Choroid plexus epithelial cell (primary cell): ENCODE results near the gene ARHGAP33.

ENCODE experiments used
- DNase-seq: peaks from one replicate; pipeline ENCODE4 v3.0.0-alpha.2; 2010; ENCODE audit warnings: low read depth
- H3K4me3 ChIP-seq: 2 replicates; pipeline ENCODE4 v1.5.1; 2011; ENCODE audit warnings: low read depth, mild to moderate bottlenecking, control low read depth, low read length, moderate library complexity
- TF ChIP-seq, protein P1 (sequence below): conservative IDR thresholded peaks from 2 replicates; pipeline ENCODE4 v1.5.1; 2011; ENCODE audit warnings: low read depth, mild to moderate bottlenecking, control low read depth, inconsistent platforms, low read length, moderate library complexity

The ARHGAP33 gene

DNA sequence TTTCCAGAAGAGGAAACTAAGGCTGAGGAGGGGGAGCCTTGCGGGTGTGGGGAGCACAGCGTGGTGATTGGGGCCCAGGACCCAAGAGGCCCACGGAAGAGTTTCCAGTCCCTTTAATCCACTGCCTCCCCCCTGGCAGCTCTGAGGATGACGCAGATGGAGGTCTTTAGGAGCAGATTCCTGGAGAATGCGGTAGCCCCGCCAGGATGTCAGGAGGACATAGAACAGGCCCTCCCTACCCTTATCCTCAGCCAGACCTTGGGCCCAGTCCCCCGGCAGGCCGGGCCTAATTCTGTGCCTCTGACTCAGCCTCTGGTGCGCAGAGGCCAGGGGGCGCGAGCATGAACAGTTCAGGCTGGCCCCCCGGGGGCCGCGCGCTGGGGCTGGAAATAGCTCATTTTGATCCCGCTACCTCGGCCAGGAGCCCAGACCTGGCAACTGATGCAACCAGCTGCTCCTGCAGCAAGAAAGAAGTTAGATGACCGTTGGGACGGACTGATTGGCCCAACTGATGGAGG, 18.1 kb upstream of the ARHGAP33 start:
- TF ChIP-seq, protein P1, sequence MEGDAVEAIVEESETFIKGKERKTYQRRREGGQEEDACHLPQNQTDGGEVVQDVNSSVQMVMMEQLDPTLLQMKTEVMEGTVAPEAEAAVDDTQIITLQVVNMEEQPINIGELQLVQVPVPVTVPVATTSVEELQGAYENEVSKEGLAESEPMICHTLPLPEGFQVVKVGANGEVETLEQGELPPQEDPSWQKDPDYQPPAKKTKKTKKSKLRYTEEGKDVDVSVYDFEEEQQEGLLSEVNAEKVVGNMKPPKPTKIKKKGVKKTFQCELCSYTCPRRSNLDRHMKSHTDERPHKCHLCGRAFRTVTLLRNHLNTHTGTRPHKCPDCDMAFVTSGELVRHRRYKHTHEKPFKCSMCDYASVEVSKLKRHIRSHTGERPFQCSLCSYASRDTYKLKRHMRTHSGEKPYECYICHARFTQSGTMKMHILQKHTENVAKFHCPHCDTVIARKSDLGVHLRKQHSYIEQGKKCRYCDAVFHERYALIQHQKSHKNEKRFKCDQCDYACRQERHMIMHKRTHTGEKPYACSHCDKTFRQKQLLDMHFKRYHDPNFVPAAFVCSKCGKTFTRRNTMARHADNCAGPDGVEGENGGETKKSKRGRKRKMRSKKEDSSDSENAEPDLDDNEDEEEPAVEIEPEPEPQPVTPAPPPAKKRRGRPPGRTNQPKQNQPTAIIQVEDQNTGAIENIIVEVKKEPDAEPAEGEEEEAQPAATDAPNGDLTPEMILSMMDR = no peak
- peak overlapping the region; percentile 82 for H3K4me3 ChIP-seq
- DNase-seq = peak; percentile 99

DNA sequence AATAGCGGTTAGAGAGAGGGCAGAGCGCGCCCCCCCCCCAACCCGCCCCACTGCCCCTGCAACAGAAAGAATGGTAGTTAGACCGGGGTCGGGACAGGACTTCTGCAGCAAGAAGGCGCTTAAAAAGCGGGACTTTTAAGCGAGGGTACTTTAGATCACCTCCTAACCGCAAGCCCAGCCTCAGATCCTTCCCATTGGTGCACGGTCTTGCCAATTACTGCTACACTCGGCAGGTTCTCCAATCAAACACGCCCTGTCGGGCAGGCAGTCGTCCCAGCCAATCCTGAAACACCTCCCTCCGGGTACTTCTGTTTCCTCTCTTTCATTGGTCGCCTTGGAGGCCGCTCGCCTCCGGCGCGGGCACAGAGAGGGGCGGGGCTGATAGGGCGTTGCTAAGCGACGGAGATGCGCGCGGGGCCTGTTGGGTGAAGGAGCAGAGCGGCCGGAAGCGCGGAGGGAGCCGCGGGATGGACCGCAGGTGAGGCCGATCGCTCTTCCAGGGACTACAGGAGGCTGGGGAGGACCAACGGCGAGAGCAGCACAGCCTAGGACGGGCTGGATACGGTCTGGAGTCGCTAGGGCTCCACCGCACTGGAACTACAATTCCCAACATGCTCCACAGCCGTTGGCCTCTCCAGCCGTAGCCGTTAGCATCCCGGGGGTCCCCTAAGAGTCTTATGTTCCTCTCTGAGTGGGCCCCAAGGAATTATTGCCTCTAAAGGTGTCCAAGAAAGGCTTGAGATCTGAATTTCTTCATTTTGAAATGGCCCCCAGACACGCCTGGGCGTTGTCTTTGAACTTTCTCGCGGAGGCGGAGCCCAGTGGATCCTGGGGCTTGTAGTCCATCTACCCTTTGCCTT, 17.4 kb upstream of the ARHGAP33 start, which contains the start of gene PROSER3:
PROSER3 (plus strand) TSS at position 428 of the 860 bp plus-strand sequence; CDS start at position 468, 40 bp downstream.
- peak; percentile 100 for DNase-seq
- TF ChIP-seq, protein P1 = no peak
- H3K4me3 ChIP-seq = peak within 1 kb of the TSS; percentile 82

DNA sequence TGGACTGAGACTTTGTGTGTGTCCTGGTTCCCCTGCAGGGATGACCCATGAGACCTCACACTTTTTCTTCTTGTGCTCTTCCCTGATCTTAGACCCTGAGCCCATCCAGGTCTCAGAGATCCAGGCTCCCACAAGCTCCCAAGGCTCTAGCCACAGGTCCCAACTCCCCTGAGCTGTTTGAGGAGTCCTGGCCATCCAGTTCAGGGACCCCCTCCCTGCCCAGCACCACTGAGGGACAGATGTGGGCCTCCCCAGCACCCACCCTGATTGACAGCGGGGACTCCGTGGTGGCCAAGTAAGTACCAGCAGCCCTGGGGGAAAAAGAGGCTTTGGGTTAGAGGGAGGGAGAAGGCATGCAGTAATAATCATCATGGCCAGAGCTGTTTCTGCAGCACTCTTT, 15.7 kb upstream of the ARHGAP33 start:
- no peak overlapping the region for H3K4me3 ChIP-seq
- DNase-seq = no peak
- TF ChIP-seq, protein P1 = no peak

DNA sequence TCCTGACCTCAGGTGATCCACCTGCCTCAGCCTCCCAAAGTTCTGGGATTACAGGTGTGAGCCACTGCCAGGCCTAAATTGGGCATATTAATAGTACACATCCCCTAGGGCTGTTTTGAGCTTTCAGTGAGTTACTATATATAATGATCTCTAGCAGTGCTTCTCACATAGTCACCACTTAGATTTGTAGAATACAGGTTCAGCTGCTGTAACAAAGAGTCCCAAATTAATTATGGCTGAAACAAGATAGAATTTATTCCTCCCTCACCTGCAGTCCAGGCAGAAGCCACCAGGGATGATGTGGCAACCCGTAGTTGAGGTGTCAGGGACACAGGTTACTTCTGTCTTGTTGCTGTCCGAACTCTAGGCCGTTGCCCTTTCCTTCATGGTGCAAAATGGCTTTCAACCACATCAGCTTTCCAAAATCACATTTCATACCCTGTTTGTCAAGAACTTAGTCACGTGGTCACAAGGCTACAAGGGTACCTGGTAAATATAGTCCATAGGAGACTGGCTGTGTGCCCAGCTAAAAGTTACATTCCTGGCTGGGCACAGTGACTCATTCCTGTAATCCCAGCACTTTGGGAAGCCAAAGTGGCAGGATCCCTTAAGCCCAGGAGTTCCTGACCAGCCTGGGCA, 14.5 kb upstream of the ARHGAP33 start:
- no peak overlapping the region for H3K4me3 ChIP-seq
- no peak for DNase-seq
- TF ChIP-seq, protein P1 = no peak

DNA sequence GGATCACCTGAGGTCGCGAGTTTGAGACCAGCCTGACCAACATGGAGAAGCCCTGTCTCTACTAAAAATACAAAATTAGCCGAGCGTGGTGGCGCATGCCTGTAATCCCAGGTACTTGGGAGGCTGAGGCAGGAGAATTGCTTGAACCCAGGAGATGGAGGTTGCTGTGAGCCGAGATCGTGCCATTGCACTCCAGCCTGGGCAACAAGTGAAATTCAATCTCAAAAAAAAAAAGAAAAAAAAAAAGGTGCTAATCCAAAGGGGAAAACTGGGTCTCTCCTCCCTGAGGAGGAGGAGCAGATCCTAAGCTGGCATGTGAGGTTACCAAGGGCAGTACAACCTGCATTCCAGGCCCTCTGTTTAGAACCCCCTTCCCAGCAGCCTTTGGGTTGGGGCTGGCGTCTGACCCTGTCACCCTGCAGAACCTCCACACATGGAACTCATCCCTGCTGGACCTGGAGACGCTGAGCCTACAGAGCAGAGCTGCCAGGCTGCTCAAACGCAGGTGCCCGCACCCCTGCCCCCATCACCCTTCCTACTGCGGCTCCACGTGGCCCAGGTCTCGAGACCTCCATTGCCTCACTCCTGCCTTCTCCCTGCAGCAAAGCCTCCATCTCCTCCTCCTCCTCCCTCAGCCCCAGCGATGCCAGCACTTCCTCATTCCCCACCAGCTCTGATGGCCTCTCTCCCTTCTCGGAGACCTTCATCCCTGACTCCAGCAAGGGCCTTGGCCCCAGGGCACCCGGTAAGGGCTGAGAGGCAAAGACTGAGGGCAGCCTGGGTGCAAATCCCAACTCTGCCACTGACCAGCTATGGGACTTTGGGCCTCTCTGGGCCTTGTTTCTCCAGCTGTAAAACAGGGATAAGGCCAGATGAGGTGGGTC, 10.7 kb upstream of the ARHGAP33 start:
- TF ChIP-seq, protein P1 = no peak
- no peak for DNase-seq
- no peak overlapping the region for H3K4me3 ChIP-seq

DNA sequence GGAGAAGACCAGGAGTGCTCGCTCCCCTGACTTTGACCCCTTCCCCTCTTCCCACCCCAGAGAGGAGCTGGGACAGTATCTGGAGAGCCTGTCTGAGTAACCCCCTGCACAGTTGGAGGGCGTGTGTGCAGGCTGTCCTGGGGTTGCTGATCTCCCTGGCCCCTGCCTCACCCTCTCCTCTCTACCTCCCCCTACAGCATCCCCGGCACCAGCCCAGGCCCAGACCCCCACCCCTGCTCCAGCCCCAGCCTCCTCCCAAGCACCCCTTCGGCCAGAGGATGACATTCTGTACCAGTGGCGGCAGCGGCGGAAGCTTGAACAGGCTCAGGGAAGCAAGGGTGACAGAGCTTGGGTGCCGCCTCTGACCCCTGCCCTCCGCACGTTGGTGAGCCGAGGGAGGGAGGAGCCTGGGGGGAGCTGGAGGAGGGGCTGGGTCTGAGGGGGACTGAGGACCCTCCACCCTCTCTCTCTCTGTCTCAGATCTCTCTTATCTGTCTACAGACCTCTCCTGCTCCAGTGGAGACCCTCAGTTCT, 8.7 kb upstream of the ARHGAP33 start:
- no peak for DNase-seq
- H3K4me3 ChIP-seq = no peak overlapping the region
- TF ChIP-seq, protein P1 = no peak
